ENCODE measurements around the gene CCNL1. TPM values are rescaled to one million over a fixed set of nuclear protein-coding genes. Genes with fewer than 3 reads are reported as not detected.

CCNL1 gene
- total RNA-seq, 1 donor from 2014 or later = 132 TPM

- Mint-ChIP-seq H3K36me3 (ENCODE audit: low read depth, unreplicated experiment) (peaks cover 11% of the 10 kb centered on the region), H3K4me3 (ENCODE audit: unreplicated experiment) (peak overlapping the region; percentile 39)
Measured at GRCh38 chr3:157172746-157173145, 12.8 kb upstream of the CCNL1 start.

GRCh38 chr3:157170861-157171260, 10.9 kb upstream of the CCNL1 start:
- Mint-ChIP-seq H3K4me1 (ENCODE audit: unreplicated experiment) (peaks cover 4% of the 10 kb centered on the region), H3K4me3 (ENCODE audit: unreplicated experiment) (no peak overlapping the region), H3K36me3 (ENCODE audit: low read depth, unreplicated experiment) (peaks cover 4% of the 10 kb centered on the region), H3K27ac (ENCODE audit: unreplicated experiment) (no peak overlapping the region), H3K27me3 (ENCODE audit: unreplicated experiment) (peaks cover 2% of the 10 kb centered on the region), H3K9me3 (ENCODE audit: unreplicated experiment) (no peaks in the 10 kb centered on the region)
- no peak for DNase-seq (ENCODE audit: low spot score)
- no peak for TF ChIP-seq CTCF (IDR thresholded peaks at IDR 0.05; ENCODE audit: unreplicated experiment)

More at GRCh38 chr3:157172746-157173145, 12.8 kb upstream of the CCNL1 start:
- DNase-seq (ENCODE audit: low spot score) = no peak
- peaks cover 10% of the 10 kb centered on the region for H3K4me1 Mint-ChIP-seq (ENCODE audit: unreplicated experiment)
- H3K27ac Mint-ChIP-seq (ENCODE audit: unreplicated experiment) = no peak overlapping the region
- peaks cover 5% of the 10 kb centered on the region for H3K27me3 Mint-ChIP-seq (ENCODE audit: unreplicated experiment)
- no peak for TF ChIP-seq CTCF (IDR thresholded peaks at IDR 0.05; ENCODE audit: unreplicated experiment)
- no peaks in the 10 kb centered on the region for H3K9me3 Mint-ChIP-seq (ENCODE audit: unreplicated experiment)

- H3K9me3 Mint-ChIP-seq (ENCODE audit: unreplicated experiment) = no peaks in the 10 kb centered on the region
- DNase-seq (ENCODE audit: low spot score) = no peak
- TF ChIP-seq CTCF (IDR thresholded peaks at IDR 0.05; ENCODE audit: unreplicated experiment) = no peak
- no peak overlapping the region for H3K4me3 Mint-ChIP-seq (ENCODE audit: unreplicated experiment)
- peaks cover 4% of the 10 kb centered on the region for H3K27me3 Mint-ChIP-seq (ENCODE audit: unreplicated experiment)
- H3K27ac Mint-ChIP-seq (ENCODE audit: unreplicated experiment) = no peak overlapping the region
- H3K36me3 Mint-ChIP-seq (ENCODE audit: low read depth, unreplicated experiment) = peaks cover 2% of the 10 kb centered on the region
- H3K4me1 Mint-ChIP-seq (ENCODE audit: unreplicated experiment) = peaks cover 3% of the 10 kb centered on the region
Measured at GRCh38 chr3:157167371-157168042, 7.6 kb upstream of the CCNL1 start.

GRCh38 chr3:157166561-157166960, 6.6 kb upstream of the CCNL1 start:
- Mint-ChIP-seq H3K9me3 (ENCODE audit: unreplicated experiment) (no peaks in the 10 kb centered on the region), H3K4me3 (ENCODE audit: unreplicated experiment) (no peak overlapping the region), H3K4me1 (ENCODE audit: unreplicated experiment) (peaks cover 3% of the 10 kb centered on the region), H3K27ac (ENCODE audit: unreplicated experiment) (no peak overlapping the region), H3K36me3 (ENCODE audit: low read depth, unreplicated experiment) (peaks cover 2% of the 10 kb centered on the region), H3K27me3 (ENCODE audit: unreplicated experiment) (peaks cover 4% of the 10 kb centered on the region)
- no peak for DNase-seq (ENCODE audit: low spot score)
- no peak for TF ChIP-seq CTCF (IDR thresholded peaks at IDR 0.05; ENCODE audit: unreplicated experiment)

- Mint-ChIP-seq H3K36me3 (ENCODE audit: low read depth, unreplicated experiment) (peaks cover 2% of the 10 kb centered on the region), H3K27ac (ENCODE audit: unreplicated experiment) (no peak overlapping the region), H3K4me3 (ENCODE audit: unreplicated experiment) (no peak overlapping the region), H3K27me3 (ENCODE audit: unreplicated experiment) (peaks cover 7% of the 10 kb centered on the region), H3K9me3 (ENCODE audit: unreplicated experiment) (no peaks in the 10 kb centered on the region), H3K4me1 (ENCODE audit: unreplicated experiment) (peaks cover 6% of the 10 kb centered on the region)
- no peak for DNase-seq (ENCODE audit: low spot score)
- no peak for TF ChIP-seq CTCF (IDR thresholded peaks at IDR 0.05; ENCODE audit: unreplicated experiment)
Measured at GRCh38 chr3:157166115-157166514, 6.2 kb upstream of the CCNL1 start.
